RWPE2 (cell line): ENCODE data around the gene PTGIS.

Experiments used
- ATAC-seq: fragments of 200-7000 bp; cut with Tn5 transposase; 3 replicates; pipeline ENCODE4 v1.9.1; 2021; ENCODE audit warnings: low read depth
- DNase-seq: peaks from one replicate; pipeline ENCODE4 v3.0.0-alpha.2; 2020; ENCODE audit warnings: low spot score
- H3K27ac ChIP-seq: fragments of 450-650 bp; 2 replicates; pipeline ENCODE4 v1.5.1; 2017; ENCODE audit warnings: mild to moderate bottlenecking; ENCODE audit not compliant: poor library complexity, severe bottlenecking
- H3K27me3 ChIP-seq: fragments of 250-450 bp; sonication (Bioruptor Pico); 2 replicates; pipeline ENCODE4 v1.5.1; 2021; ENCODE audit warnings: mild to moderate bottlenecking, moderate library complexity; ENCODE audit not compliant: insufficient read depth, poor library complexity, severe bottlenecking
- H3K36me3 ChIP-seq: fragments of 250-450 bp; sonication (Bioruptor Pico); 2 replicates; pipeline ENCODE4 v1.5.1; 2020; ENCODE audit warnings: low read depth, mild to moderate bottlenecking, moderate library complexity
- H3K4me1 ChIP-seq: fragments of 250-450 bp; sonication (Bioruptor Pico); 2 replicates; pipeline ENCODE4 v1.5.1; 2021; ENCODE audit warnings: mild to moderate bottlenecking, moderate library complexity; ENCODE audit not compliant: insufficient read depth, poor library complexity, severe bottlenecking
- H3K4me3 ChIP-seq: fragments of 250-450 bp; sonication (Bioruptor Pico); 2 replicates; pipeline ENCODE4 v1.5.1; 2021; ENCODE audit warnings: mild to moderate bottlenecking, moderate library complexity; ENCODE audit not compliant: severe bottlenecking
- H3K9me3 ChIP-seq: fragments of 250-450 bp; sonication (Bioruptor Pico); 2 replicates; pipeline ENCODE4 v1.5.1; 2021; ENCODE audit warnings: mild to moderate bottlenecking, moderate library complexity; ENCODE audit not compliant: severe bottlenecking
- CTCF ChIP-seq: fragments of 450-650 bp; IDR thresholded peaks from one replicate; pipeline ENCODE4 v1.5.1; 2017; ENCODE audit warnings: mild to moderate bottlenecking, moderate library complexity; ENCODE audit not compliant: poor library complexity, severe bottlenecking

PTGIS gene

DNA sequence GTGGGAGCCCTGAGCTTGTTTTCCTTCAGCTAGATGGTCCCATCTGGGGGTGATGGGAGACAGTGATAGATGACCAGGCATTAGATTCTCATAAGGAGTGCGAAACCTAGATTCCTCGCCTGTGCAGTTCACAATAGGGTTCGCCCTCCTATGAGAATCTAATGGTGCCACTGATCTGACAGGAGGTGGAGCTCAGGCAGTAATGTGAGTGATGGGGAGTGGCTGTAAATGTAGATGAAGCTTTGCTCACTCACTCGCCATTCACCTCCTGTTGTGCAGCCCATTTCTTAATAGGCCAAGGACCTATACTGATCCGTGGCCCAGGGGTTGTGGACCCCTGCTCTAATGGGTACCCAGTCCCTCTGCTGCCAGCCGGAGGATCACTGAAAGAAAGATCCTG is 64.8 kb downstream of the PTGIS start:
- H3K27me3 ChIP-seq, result no peaks in the 10 kb centered on the region
- no peak overlapping the region for H3K4me3 ChIP-seq
- H3K36me3 ChIP-seq, result no peaks in the 10 kb centered on the region
- no peak for ATAC-seq
- peaks cover 9% of the 10 kb centered on the region for H3K4me1 ChIP-seq
- DNase-seq, result peak; percentile 63
- no peaks in the 10 kb centered on the region for H3K9me3 ChIP-seq
- no peak overlapping the region for H3K27ac ChIP-seq
- no peak for TF ChIP-seq CTCF

DNA sequence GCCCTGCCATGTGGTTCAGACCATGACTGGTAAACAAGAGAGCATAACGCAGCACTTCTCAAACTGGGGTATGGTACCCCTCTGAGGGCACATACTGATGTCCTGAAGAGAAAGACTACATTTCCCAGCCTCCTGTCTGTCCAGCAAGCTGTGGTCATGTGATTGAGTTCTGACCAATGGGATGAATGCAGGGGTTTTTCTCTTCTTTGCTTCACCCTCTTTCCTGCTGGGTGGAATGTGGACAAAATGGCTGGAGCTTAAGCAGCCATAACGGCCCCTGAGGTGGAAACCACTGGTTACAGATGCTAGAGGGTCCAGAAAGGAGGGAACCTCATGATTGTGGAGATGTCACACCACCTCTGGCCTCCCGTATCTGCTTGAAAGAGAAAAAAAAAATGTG is 66.0 kb downstream of the PTGIS start:
- no peak for DNase-seq
- no peaks in the 10 kb centered on the region for H3K36me3 ChIP-seq
- no peaks in the 10 kb centered on the region for H3K4me1 ChIP-seq
- no peaks in the 10 kb centered on the region for H3K27me3 ChIP-seq
- no peak overlapping the region for H3K4me3 ChIP-seq
- no peak for TF ChIP-seq CTCF
- H3K27ac ChIP-seq, result no peak overlapping the region
- no peaks in the 10 kb centered on the region for H3K9me3 ChIP-seq
- ATAC-seq, result peak; percentile 51

GRCh38 chr20:49497398-49497669 is 70.6 kb downstream of the PTGIS start:
- TF ChIP-seq CTCF, result no peak
- H3K4me3 ChIP-seq, result no peak overlapping the region
- ATAC-seq, result no peak

GRCh38 chr20:49496553-49497397 is 71.2 kb downstream of the PTGIS start:
- DNase-seq, result no peak
- Histone ChIP-seq H3K9me3 (no peaks in the 10 kb centered on the region), H3K36me3 (no peaks in the 10 kb centered on the region), H3K27ac (no peak overlapping the region), H3K4me1 (no peaks in the 10 kb centered on the region), H3K4me3 (no peak overlapping the region), H3K27me3 (peaks cover 8% of the 10 kb centered on the region)
- TF ChIP-seq CTCF, result no peak
- no peak for ATAC-seq

More at GRCh38 chr20:49497398-49497669, 70.6 kb downstream of the PTGIS start:
- Histone ChIP-seq H3K27ac (no peak overlapping the region), H3K36me3 (no peaks in the 10 kb centered on the region), H3K27me3 (peaks cover 5% of the 10 kb centered on the region), H3K9me3 (no peaks in the 10 kb centered on the region), H3K4me1 (no peaks in the 10 kb centered on the region)
- DNase-seq, result no peak

DNA sequence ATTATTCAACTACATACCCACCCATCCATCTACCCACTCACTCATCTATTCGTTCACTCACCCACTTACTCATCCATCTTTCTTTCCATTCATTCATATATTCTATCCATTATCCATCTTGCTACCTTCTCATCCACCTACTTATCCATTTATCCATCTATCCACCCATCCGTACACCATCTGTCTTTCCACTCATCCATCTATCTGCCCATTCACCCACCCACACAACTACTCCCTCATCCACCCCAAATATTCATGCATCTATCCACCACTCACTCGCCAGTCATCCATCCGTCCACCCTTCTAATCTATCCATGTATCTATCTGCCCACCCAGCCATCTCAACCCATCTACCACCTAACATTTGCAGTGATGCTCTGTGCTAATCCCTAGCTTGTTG is 71.9 kb downstream of the PTGIS start:
- H3K36me3 ChIP-seq, result no peaks in the 10 kb centered on the region
- DNase-seq (no peak), ATAC-seq (no peak)
- no peak for TF ChIP-seq CTCF
- no peaks in the 10 kb centered on the region for H3K4me1 ChIP-seq
- H3K27ac ChIP-seq, result no peak overlapping the region
- no peaks in the 10 kb centered on the region for H3K9me3 ChIP-seq
- no peak overlapping the region for H3K4me3 ChIP-seq
- peaks cover 16% of the 10 kb centered on the region for H3K27me3 ChIP-seq
